GM20000 (cell line): ENCODE measurements around the gene GOLT1B.

Experiments used
- DNase-seq: peaks from one replicate; pipeline ENCODE4 v3.0.0; 2012; ENCODE audit warnings: low spot score
- CTCF ChIP-seq: IDR thresholded peaks from 2 replicates; pipeline ENCODE4 v1.5.1; 2012; ENCODE audit warnings: mild to moderate bottlenecking, control low read depth; ENCODE audit errors: extremely low read depth, missing control alignments

Gene GOLT1B

GRCh38 chr12:21547437-21547836, 45.8 kb downstream of the GOLT1B start:
- TF ChIP-seq CTCF: no peak
- DNase-seq: no peak

- no peak for DNase-seq
- TF ChIP-seq CTCF: no peak
Measured at GRCh38 chr12:21551841-21552465, 50.4 kb downstream of the GOLT1B start.

- DNase-seq: no peak
- no peak for TF ChIP-seq CTCF
Measured at GRCh38 chr12:21552635-21553328, 51.2 kb downstream of the GOLT1B start.

GRCh38 chr12:21553329-21553675, 51.7 kb downstream of the GOLT1B start:
- TF ChIP-seq CTCF: no peak
- DNase-seq: no peak

- no peak for DNase-seq
- no peak for TF ChIP-seq CTCF
Measured at GRCh38 chr12:21558100-21558679, 56.6 kb downstream of the GOLT1B start.

GRCh38 chr12:21559855-21560569, 58.4 kb downstream of the GOLT1B start:
- no peak for DNase-seq
- no peak for TF ChIP-seq CTCF

GRCh38 chr12:21561158-21561557, 59.6 kb downstream of the GOLT1B start:
- no peak for TF ChIP-seq CTCF
- DNase-seq: no peak
